ENCODE results near the gene PROZ. TPM values are rescaled to one million over a fixed set of nuclear protein-coding genes. Genes with fewer than 3 reads are reported as not detected.

PROZ gene
- total and polyA plus RNA-seq, 12 donors = 0.03 to 0.20 TPM; not detected in 10

- WGBS, 2 donors = 91 to 95% methylated on average over 19 of the region's 19 CpGs
- Histone ChIP-seq H3K27ac (no peak overlapping the region), H3K36me3 (no peaks in the 10 kb centered on the region), H3K27me3 (peaks cover 0 to 4% (median under 1%) of the 10 kb centered on the region in 7 donors), H3K4me3 (no peak overlapping the region), H3K9me3 (no peaks in the 10 kb centered on the region), H3K4me1 (peaks cover 0 to 16% (median 5%) of the 10 kb centered on the region in 9 donors)
- TF ChIP-seq, protein P1, sequence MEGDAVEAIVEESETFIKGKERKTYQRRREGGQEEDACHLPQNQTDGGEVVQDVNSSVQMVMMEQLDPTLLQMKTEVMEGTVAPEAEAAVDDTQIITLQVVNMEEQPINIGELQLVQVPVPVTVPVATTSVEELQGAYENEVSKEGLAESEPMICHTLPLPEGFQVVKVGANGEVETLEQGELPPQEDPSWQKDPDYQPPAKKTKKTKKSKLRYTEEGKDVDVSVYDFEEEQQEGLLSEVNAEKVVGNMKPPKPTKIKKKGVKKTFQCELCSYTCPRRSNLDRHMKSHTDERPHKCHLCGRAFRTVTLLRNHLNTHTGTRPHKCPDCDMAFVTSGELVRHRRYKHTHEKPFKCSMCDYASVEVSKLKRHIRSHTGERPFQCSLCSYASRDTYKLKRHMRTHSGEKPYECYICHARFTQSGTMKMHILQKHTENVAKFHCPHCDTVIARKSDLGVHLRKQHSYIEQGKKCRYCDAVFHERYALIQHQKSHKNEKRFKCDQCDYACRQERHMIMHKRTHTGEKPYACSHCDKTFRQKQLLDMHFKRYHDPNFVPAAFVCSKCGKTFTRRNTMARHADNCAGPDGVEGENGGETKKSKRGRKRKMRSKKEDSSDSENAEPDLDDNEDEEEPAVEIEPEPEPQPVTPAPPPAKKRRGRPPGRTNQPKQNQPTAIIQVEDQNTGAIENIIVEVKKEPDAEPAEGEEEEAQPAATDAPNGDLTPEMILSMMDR (IDR thresholded peaks at IDR 0.05) = no peak
- DNase-seq (no peak), ATAC-seq (peak in 1 of 8 donors; percentile 23)
- intact Hi-C loops (cut with DNase I) = no loop called here
Measured at GRCh38 chr13:113124211-113124970, 34.1 kb upstream of the PROZ start.

- ATAC-seq = no peak
- Histone ChIP-seq H3K36me3 (no peaks in the 10 kb centered on the region), H3K27ac (no peak overlapping the region), H3K9me3 (no peaks in the 10 kb centered on the region), H3K27me3 (peaks cover 0 to 13% (median 4%) of the 10 kb centered on the region in 7 donors), H3K4me1 (peaks cover 0 to 26% (median 7%) of the 10 kb centered on the region in 9 donors), H3K4me3 (no peak overlapping the region)
- TF ChIP-seq, protein P1 (IDR thresholded peaks at IDR 0.05) = no peak
- DNase-seq = no peak
- intact Hi-C loops (cut with DNase I) = no loop called here
- 86 to 87% methylated on average over 18 to 19 of the region's 19 CpGs for WGBS, 2 donors
Measured at GRCh38 chr13:113125506-113126264, 32.8 kb upstream of the PROZ start.

DNA sequence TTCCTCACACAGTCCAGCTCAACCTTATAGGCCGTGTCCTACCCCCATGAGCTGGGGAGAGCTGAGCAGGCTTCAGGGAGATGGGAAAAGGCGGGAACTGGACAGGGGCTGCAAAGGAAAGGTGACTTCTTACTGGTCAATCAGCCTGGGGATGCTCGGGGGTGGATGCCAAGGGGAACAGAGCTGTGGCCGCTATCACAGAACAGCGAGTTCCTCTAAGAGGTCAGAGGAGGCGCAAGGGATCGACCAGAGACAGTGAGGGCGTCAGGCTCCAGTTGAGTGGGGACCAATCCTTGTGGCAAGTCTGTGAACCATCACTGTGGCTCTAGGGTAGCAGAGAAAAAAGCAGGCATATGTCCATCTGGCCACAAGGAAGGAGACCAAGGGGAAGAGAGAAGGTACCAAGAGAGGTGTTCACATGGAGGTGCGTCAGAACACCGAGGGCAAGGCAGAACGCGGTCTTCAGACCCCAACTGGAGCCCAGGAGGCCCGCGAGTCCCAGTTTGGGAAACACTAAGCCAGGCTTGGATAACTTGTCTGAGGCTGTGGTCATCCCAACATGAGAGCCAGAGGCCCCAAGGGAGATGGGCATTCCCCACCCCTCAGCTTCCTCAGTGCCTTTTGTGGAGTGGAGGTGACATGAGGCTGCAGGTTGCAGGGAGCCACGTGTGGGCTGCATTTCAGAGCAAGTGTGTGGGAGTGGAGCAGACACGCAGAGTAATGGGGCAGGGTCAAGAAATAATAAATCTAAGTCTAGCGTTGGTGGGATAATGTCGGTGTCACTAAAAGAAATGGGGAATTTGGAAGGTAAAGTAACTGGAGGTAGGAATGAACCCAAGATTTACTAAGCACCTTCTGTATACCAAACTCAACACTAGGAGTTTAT, 31.9 kb upstream of the PROZ start:
- 87 to 92% methylated on average over 18 of the region's 18 CpGs for WGBS, 2 donors
- TF ChIP-seq, protein P1 (IDR thresholded peaks at IDR 0.05) = no peak
- Histone ChIP-seq H3K27ac (no peak overlapping the region), H3K4me3 (no peak overlapping the region), H3K36me3 (no peaks in the 10 kb centered on the region), H3K4me1 (peaks cover 0 to 26% (median 7%) of the 10 kb centered on the region in 9 donors), H3K27me3 (peaks cover 0 to 13% (median 4%) of the 10 kb centered on the region in 7 donors), H3K9me3 (no peaks in the 10 kb centered on the region)
- ATAC-seq (no peak), DNase-seq (no peak)
- intact Hi-C loops (cut with DNase I) = no loop called here

GRCh38 chr13:113129480-113129879, 29.0 kb upstream of the PROZ start:
- Histone ChIP-seq H3K4me3 (peak overlapping the region in 8 of 10 donors; percentile 30 to 52 (median 44)), H3K9me3 (no peaks in the 10 kb centered on the region), H3K36me3 (no peaks in the 10 kb centered on the region), H3K27me3 (peaks cover 0 to 22% (median 4%) of the 10 kb centered on the region in 7 donors), H3K27ac (no peak overlapping the region), H3K4me1 (peaks cover 0 to 10% (median 5%) of the 10 kb centered on the region in 9 donors)
- intact Hi-C loops (cut with DNase I) = no loop called here
- WGBS, 2 donors = 62 to 68% methylated on average over 23 to 27 of the region's 27 CpGs
- ATAC-seq = peak in 6 of 8 donors; percentile 14 to 50 (median 33)
- no peak for DNase-seq
- TF ChIP-seq, protein P1 (IDR thresholded peaks at IDR 0.05) = no peak
